ENCODE measurements around the gene ALG14.
A peak's percentile ranks its signal among the peaks of the same experiment; 100 is the strongest.

ALG14 gene

DNA sequence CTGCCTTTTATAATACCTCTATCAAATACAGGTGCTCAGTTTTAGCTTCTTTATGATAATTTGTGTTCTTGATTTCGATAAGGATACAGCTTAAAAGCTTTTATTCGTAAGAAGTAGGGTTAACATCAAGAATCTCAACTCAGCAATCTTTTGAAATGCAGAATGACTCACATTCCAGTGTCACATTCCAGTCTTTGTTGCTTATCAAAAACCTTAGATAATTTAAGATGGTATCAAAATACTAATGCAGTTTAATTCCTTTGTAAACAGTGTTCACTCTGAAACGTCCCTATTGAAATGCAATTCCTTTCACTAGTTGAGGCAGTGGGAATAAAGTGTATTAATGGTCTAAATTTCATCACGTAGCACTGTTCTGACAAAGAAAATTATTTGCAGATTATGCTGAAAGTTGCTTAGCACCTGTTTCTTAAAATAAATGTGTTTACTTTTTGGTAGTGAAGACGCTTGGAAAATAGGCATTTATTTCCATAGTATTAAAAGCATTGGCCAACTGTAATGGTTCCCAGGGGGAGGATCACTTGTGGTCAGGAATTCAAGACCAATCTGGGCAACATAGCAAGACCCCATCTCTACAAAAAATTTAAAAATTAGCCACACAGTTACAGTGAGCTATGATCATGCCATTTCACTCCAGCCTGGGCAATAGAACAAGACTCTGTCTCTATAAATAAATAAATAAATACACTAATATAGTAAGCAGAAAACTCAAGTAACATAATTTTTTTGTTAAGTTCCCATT is 135.7 kb downstream of the ALG14 start:
- H3K4me1 Mint-ChIP-seq = no peaks in the 10 kb centered on the region
- no peak overlapping the region for H3K27ac Mint-ChIP-seq
- no peaks in the 10 kb centered on the region for H3K36me3 Mint-ChIP-seq
- no peak for ATAC-seq
- H3K9me3 Mint-ChIP-seq = no peaks in the 10 kb centered on the region
- H3K27me3 Mint-ChIP-seq = peaks cover 9% of the 10 kb centered on the region
- no peak overlapping the region for H3K4me3 Mint-ChIP-seq

DNA sequence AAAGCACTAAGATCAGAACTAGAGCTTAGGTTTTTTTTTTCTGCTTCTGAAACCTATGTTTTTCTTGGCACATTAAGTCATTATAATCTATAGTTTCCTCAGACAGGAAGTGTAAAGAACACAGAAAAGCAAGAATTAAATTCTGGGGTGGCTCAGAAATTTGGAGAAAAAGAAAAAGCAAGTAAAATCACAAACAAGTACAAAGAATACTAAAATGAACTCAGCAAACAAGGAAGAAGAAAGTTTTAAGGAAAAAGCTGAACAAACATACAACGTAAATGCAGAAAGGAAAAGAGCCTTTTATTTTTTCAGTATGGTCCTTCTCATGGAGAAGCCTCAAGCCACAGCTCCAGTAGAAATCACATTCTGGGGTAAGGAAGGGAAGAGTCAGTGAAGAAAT is 137.3 kb downstream of the ALG14 start:
- no peak overlapping the region for H3K4me3 Mint-ChIP-seq
- ATAC-seq = no peak
- H3K27ac Mint-ChIP-seq = no peak overlapping the region
- no peaks in the 10 kb centered on the region for H3K9me3 Mint-ChIP-seq
- no peaks in the 10 kb centered on the region for H3K36me3 Mint-ChIP-seq
- peaks cover 9% of the 10 kb centered on the region for H3K27me3 Mint-ChIP-seq
- H3K4me1 Mint-ChIP-seq = no peaks in the 10 kb centered on the region

DNA sequence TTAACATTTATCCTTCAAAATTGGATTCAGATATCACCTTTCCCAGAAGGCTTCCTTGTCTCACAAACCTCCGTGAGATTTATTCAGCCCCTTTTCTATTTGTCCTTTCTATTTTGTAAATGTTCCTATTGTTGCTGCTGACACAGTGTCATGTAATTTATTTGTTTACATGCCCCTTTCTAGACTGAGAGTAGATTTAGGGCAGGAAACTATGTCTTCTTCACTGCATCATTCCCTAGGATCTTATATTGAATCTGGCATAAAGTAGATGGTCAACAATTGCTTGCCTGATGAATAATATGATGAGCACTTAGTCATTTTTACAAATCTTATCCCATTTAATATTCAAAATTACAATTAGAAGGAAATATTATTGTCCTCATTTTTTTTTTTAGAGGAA is 137.7 kb downstream of the ALG14 start:
- Mint-ChIP-seq H3K27ac (no peak overlapping the region), H3K4me1 (no peaks in the 10 kb centered on the region), H3K27me3 (peaks cover 9% of the 10 kb centered on the region), H3K9me3 (no peaks in the 10 kb centered on the region), H3K4me3 (no peak overlapping the region), H3K36me3 (no peaks in the 10 kb centered on the region)
- no peak for ATAC-seq

DNA sequence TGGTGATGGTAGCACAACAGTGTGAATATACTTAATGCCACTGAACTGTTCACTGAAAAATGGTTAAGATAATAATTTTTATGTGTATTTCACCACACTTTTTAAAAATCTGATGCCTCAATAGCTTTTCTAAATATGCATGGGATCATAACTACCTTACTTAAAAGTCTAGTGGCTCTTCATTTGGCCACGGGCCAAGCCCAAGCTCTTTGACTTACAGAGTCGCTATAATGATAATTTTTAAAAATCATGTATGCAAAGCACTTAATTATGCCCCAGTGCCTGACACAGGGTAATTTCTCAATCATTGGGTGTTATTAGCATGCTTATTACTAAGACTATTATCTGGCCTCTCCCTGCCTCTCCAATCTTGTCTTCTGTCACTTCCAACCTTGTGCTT is 138.2 kb downstream of the ALG14 start:
- Mint-ChIP-seq H3K4me3 (no peak overlapping the region), H3K27me3 (peaks cover 9% of the 10 kb centered on the region), H3K9me3 (no peaks in the 10 kb centered on the region), H3K4me1 (no peaks in the 10 kb centered on the region), H3K27ac (no peak overlapping the region), H3K36me3 (no peaks in the 10 kb centered on the region)
- no peak for ATAC-seq

DNA sequence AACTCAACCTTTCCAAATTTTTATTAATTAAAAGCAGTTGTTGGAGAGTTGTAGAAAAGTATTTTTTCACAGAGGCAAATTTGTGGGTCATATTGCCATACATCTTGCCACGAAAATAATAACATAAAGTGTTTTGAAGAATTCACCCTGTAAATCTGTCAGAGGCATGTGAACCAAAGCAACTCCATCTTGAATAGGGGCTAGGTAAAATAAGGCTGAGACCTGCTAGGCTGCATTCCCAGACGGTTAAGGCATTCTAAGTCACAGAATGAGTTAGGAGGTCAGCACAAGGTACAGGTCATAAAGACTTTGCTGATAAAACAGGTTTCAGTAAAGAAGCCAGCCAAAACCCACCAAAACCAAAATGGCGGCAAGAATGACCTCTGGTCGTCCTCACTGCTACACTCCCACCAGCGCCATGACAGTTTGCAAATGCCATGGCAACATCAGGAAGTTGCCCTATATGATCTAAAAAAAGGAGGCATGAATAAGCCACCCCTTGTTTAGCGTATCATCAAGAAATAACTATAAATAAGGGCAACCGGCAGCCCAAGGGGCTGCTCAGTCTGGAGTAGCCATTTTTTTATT is 141.4 kb downstream of the ALG14 start:
- H3K27me3 Mint-ChIP-seq = peaks cover 8% of the 10 kb centered on the region
- ATAC-seq = no peak
- peaks cover 6% of the 10 kb centered on the region for H3K4me1 Mint-ChIP-seq
- no peaks in the 10 kb centered on the region for H3K36me3 Mint-ChIP-seq
- no peaks in the 10 kb centered on the region for H3K9me3 Mint-ChIP-seq
- H3K27ac Mint-ChIP-seq = no peak overlapping the region
- H3K4me3 Mint-ChIP-seq = no peak overlapping the region

DNA sequence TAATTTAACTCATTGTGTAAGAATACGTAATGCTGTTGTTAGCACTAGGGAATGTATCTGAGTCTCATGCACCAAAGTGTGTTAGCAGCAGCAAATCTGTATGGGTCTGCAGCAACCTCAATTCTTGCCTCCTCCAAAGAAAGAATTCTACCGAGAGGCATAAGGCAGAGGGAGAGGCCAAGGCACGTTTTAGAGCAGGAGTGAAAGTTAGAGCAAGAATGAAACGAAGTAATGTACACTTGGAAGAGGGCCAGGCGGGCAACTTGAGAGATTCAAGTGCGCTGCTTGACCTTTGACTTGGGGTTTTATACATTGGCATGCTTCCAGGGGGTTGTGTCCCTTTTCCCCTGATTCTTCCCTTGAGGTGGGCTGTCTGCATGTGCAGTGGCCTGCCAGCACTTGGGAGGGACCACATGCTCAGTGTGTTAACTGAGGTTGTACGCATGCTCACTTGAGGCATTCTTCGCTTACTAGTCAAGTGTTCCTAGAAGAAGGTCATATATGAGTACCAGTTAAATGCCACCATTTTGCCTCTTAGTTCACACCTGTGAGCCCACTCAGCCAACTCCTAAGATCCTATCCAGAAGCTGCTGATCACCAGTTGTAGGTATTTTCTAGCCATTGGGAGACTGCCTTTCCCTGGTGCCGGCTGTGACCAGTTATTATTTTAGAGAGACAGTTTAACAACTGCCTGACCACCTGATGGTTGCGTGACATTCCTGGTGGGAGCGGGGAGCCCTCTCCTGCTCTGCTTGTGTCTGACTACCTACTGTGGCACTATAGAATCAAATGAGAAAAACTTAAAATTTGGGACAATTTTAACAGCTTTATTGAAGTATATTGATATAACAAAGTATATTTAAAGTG is 143.2 kb downstream of the ALG14 start:
- Mint-ChIP-seq H3K36me3 (no peaks in the 10 kb centered on the region), H3K27ac (no peak overlapping the region), H3K27me3 (peaks cover 24% of the 10 kb centered on the region), H3K4me1 (peaks cover 22% of the 10 kb centered on the region), H3K9me3 (no peaks in the 10 kb centered on the region), H3K4me3 (no peak overlapping the region)
- ATAC-seq = no peak

DNA sequence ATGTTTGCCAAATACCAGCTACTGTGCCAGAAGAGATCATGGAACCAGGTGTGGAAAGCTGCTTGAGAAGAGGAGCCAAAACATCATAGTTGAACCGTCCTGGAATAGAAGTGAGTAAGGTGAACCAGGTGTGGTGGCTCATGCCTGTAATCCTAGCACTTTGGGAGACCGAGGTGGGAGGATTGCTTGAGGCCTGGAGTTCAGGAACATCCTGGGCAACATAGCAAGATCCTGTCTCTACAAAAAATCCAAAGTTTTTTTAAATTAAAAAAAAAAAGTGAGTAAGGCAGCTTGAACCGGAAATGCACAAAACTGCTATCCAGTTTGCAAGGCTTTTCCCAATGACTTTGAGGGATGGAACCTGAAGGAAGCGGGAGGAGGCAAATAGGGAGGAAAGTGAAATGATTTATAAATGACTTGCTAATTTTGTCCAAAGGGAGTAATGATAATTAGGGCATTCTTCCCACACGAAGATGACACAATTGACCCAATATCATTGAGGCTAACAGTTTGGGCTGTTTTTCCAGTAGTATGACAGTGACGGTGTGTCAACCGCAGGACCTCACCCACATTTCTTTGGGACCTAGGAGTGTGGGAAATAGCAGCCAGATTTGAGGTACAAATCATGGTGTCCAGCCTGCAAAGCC is 144.3 kb downstream of the ALG14 start:
- no peaks in the 10 kb centered on the region for H3K36me3 Mint-ChIP-seq
- H3K9me3 Mint-ChIP-seq = no peaks in the 10 kb centered on the region
- H3K27me3 Mint-ChIP-seq = peaks cover 35% of the 10 kb centered on the region
- H3K27ac Mint-ChIP-seq = no peak overlapping the region
- peak overlapping the region; percentile 79 for H3K4me3 Mint-ChIP-seq
- peaks cover 27% of the 10 kb centered on the region for H3K4me1 Mint-ChIP-seq
- no peak for ATAC-seq

DNA sequence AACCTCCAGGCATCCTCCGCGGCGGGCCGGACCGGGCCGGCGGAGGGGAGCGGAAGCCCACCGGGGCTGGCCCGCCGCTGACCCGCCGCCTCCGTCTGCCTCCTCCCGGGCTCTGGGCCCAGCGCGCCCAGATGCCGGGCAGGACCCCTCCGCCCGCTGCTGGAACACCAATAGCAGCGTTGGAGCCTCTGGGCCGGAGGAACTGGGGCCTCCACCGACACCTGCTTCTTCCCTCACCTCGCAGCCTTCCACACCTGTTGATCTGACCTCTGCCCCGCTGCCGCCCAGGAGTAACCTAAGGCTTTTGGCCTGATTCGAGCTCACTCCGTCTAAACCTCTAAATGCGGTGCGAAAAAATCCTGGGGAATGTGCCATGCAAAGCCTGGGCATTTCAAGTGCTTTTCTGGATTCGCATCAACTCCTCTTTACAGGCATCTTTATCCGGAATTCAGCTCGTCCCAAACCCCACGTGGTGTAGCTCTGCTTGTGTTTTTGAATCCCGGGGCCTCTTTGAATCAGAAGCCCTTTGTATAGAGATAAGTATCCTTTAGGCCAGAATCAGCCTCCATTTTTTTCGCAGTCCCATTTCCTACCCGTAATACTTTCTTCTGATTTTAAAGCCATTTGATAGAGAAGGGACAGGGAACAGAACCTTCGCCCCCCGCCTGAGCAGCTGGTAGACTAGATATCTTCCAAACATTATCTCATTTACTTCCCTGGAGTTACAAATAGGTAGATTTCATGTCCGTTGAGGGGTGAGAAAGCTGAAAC is 145.2 kb downstream of the ALG14 start:
- H3K27ac Mint-ChIP-seq = peak overlapping the region; percentile 71
- peaks cover 27% of the 10 kb centered on the region for H3K4me1 Mint-ChIP-seq
- H3K36me3 Mint-ChIP-seq = no peaks in the 10 kb centered on the region
- ATAC-seq = no peak
- peak overlapping the region; percentile 79 for H3K4me3 Mint-ChIP-seq
- no peaks in the 10 kb centered on the region for H3K9me3 Mint-ChIP-seq
- H3K27me3 Mint-ChIP-seq = peaks cover 39% of the 10 kb centered on the region

DNA sequence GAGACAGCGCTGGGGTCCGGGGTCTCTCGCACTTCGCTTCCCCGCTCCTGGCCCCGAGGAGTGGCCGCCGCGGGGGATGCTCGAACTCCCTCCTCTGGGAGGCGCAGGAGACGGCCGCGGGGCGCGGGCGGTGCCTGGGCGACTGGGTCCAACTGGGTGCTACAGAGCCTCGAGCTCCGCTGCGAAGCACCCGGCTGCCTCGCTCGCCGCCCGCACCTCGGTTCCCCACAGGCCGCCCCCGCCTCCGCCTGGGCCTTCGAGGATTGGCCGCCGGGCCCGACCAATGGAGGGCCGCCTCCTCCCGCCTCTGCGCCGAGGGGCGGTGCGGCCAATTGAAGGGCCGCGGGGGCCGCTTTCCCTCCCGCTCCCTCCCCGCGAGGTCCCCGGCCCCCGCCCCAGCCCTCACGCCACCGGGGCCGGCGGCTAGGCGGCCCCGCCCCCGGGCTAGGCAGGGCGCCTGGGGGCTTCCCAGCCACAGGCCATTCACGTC is 145.8 kb downstream of the ALG14 start, which contains the start of gene CNN3:
TSS of gene CNN3 (minus strand) at position 196 of the 490 bp plus-strand sequence. CDS start 216 bp downstream, outside the sequence.
- ATAC-seq = peak; percentile 90
- no peaks in the 10 kb centered on the region for H3K36me3 Mint-ChIP-seq
- H3K27ac Mint-ChIP-seq = peak within 1 kb of the TSS; percentile 71

DNA sequence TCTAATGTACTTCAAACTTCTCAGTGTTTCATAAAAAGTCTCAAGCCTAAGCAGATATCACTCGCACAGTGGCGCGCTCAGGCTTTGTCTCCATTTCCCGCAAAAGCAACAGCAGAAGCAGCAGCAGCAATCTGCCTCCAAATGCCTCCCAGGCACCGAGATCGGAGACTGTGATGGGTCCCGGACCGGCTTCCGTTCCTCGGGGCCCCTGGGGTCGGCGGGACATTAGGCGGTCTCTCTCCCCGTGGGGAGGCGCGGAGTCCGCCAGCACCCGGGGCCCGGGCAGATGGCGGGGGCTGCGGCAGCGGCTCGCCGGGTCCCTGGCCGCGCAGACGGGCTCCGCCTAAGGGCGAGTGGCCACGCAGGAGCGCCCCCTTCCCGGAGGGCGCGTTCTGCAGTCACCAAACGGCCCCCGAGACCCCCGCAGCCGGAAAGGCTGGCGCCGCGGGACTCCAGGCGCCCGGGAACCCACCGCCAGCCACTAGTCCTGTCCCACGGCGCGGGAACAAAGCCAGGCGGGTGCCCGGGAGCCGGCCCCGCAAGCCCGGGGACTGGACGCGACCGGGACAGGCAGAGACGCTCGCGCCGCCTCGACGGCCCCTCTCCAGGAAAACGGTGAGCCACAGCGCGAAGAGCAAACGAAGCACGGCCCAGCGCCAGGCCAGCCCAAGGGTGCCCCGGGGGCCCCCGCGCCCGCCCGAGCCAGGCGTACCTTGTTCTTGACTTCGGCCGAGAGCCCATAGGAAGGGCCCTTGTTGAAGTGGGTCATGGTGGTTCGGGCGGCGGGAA is 146.4 kb downstream of the ALG14 start:
- Mint-ChIP-seq H3K27me3 (peaks cover 39% of the 10 kb centered on the region), H3K27ac (no peak overlapping the region), H3K36me3 (no peaks in the 10 kb centered on the region), H3K4me1 (peaks cover 27% of the 10 kb centered on the region), H3K4me3 (peak overlapping the region; percentile 82), H3K9me3 (no peaks in the 10 kb centered on the region)
- ATAC-seq = peak; percentile 55

More for the DNA sequence above, 145.8 kb downstream of the ALG14 start, which contains the start of gene CNN3:
- Mint-ChIP-seq H3K27me3 (peaks cover 39% of the 10 kb centered on the region), H3K9me3 (no peaks in the 10 kb centered on the region), H3K4me1 (peaks cover 27% of the 10 kb centered on the region), H3K4me3 (peak within 1 kb of the TSS; percentile 82)

DNA sequence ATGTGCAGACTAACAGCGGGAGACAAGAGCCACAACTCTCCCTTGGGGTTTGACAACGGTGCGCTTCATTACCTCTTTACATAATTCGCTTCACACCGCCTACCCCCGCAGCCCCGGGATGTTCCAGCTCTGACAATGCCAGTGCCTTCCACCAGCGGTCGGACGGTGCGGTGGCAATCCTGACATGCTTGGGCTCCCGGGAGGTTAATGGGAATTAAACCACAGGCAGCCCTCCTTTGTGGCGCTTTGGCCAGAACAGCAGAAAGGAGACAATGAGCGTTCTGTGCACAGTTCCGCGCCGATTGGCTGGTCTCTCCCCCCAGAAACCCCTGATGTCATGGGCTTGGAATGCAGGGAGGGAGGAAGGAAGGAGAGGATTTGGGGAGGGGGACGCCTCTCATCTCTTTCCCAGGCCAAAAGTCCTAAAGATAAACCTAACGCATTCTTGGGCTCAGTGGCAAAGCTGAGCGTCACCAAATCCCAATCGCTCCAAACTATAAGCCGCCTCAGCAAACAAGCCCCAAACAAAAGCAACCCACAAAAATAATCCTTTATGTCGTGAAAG is 147.1 kb downstream of the ALG14 start:
- Mint-ChIP-seq H3K4me3 (peak overlapping the region; percentile 82), H3K27me3 (peaks cover 39% of the 10 kb centered on the region), H3K27ac (no peak overlapping the region), H3K36me3 (no peaks in the 10 kb centered on the region), H3K9me3 (no peaks in the 10 kb centered on the region), H3K4me1 (peaks cover 27% of the 10 kb centered on the region)
- ATAC-seq = no peak

DNA sequence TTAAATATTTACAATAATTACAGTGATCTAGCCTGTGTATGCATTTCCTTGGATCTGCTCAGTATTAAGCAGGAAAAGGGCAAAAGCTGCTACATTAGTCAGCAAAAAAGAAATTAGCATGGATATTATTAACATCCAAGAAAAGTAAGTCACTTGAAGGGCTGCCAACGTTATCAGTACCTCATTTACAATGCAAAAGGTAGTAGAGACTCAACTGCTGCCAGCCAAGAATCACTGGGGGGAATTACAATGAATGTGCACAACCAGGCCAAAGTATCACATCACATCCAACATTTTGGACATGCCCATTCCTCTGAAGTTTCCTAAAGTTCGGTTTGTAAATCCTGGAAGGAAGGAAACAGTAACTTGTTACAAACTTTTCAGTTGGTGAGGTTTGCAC is 147.7 kb downstream of the ALG14 start:
- H3K9me3 Mint-ChIP-seq = no peaks in the 10 kb centered on the region
- H3K4me3 Mint-ChIP-seq = peak overlapping the region; percentile 82
- no peak for ATAC-seq
- H3K27me3 Mint-ChIP-seq = peaks cover 39% of the 10 kb centered on the region
- no peaks in the 10 kb centered on the region for H3K36me3 Mint-ChIP-seq
- peaks cover 27% of the 10 kb centered on the region for H3K4me1 Mint-ChIP-seq
- no peak overlapping the region for H3K27ac Mint-ChIP-seq

All from stimulated activated memory B cell treated with anti-CD40 and anti-IgM and Interleukin-4, amounts not matched to agents 10 μg/mL and 1 μg/mL and 100 μg/mL, for 72 hours (primary cell).